ENCODE data around the gene FOXD3. TPM values are rescaled to one million over a fixed set of nuclear protein-coding genes. Genes with fewer than 3 reads are reported as not detected.
A peak's percentile ranks its signal among the peaks of the same experiment; 100 is the strongest.

FOXD3 gene
- total and polyA plus RNA-seq, 2 experiments from 2014 or later: 13.8 to 49.0 TPM

DNA sequence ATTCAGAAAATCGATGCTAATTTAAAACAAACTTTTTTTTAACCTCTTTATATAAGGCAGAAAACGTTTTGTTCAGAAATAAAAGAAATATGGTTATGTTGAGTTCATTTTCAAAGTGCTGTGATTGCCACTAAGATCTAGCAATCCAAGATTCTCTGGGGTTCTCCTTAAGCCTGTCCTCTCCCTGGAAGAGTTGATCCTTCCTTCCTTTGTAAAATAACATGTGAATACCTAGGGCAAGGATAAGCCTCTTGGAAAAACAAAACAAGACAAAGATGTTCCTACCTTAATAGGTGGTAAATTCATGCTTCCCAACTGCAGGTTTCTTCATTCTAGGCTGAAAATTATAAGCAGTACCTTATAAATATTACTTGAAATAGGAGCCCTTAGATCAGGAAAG is 18.0 kb upstream of the FOXD3 start:
- Histone ChIP-seq H3F3A (replicated peaks; ENCODE audit: low read depth) (peaks cover 7% of the 10 kb centered on the region), H3K79me2 (replicated peaks; ENCODE audit: insufficient read depth) (no peaks in the 10 kb centered on the region), H4K20me1 (replicated peaks; ENCODE audit: insufficient read depth) (no peaks in the 10 kb centered on the region), H3K27me3 (ENCODE audit: insufficient read depth) (no peaks in the 10 kb centered on the region), H3K27ac (ENCODE audit: low read depth) (peak overlapping the region; percentile 96), H3K36me3 (ENCODE audit: insufficient read depth) (no peaks in the 10 kb centered on the region), H3K4me3 (peak overlapping the region; percentile 35), H3K4me2 (peak overlapping the region; percentile 68), H2AFZ (no peak overlapping the region), H3K4me1 (ENCODE audit: insufficient read depth) (peaks cover 25% of the 10 kb centered on the region), H3K9me2 (ENCODE audit: insufficient read depth) (no peaks in the 10 kb centered on the region; the same call in 1 of the 2 replicates)
- H3K4me1 Mint-ChIP-seq: peaks cover 36% of the 10 kb centered on the region
- peaks cover 11% of the 10 kb centered on the region for H3K9me3 Mint-ChIP-seq
- H3K27ac Mint-ChIP-seq: peak overlapping the region; percentile 91
- TF ChIP-seq POLR2AphosphoS5 (IDR thresholded peaks at IDR 0.05; ENCODE audit: low read depth): no peak
- no peak for TF ChIP-seq EZH2 (IDR thresholded peaks at IDR 0.05; ENCODE audit: low read depth, unreplicated experiment)
- no peak for TF ChIP-seq EZH2phosphoT487 (IDR thresholded peaks at IDR 0.05; ENCODE audit: unreplicated experiment)
- no peak for TF ChIP-seq JUNB (IDR thresholded peaks at IDR 0.05; ENCODE audit: unreplicated experiment)
- no peak for TF ChIP-seq ZNF114 (CRISPR knock-in tag; IDR thresholded peaks at IDR 0.05)
- TF ChIP-seq, protein P1, sequence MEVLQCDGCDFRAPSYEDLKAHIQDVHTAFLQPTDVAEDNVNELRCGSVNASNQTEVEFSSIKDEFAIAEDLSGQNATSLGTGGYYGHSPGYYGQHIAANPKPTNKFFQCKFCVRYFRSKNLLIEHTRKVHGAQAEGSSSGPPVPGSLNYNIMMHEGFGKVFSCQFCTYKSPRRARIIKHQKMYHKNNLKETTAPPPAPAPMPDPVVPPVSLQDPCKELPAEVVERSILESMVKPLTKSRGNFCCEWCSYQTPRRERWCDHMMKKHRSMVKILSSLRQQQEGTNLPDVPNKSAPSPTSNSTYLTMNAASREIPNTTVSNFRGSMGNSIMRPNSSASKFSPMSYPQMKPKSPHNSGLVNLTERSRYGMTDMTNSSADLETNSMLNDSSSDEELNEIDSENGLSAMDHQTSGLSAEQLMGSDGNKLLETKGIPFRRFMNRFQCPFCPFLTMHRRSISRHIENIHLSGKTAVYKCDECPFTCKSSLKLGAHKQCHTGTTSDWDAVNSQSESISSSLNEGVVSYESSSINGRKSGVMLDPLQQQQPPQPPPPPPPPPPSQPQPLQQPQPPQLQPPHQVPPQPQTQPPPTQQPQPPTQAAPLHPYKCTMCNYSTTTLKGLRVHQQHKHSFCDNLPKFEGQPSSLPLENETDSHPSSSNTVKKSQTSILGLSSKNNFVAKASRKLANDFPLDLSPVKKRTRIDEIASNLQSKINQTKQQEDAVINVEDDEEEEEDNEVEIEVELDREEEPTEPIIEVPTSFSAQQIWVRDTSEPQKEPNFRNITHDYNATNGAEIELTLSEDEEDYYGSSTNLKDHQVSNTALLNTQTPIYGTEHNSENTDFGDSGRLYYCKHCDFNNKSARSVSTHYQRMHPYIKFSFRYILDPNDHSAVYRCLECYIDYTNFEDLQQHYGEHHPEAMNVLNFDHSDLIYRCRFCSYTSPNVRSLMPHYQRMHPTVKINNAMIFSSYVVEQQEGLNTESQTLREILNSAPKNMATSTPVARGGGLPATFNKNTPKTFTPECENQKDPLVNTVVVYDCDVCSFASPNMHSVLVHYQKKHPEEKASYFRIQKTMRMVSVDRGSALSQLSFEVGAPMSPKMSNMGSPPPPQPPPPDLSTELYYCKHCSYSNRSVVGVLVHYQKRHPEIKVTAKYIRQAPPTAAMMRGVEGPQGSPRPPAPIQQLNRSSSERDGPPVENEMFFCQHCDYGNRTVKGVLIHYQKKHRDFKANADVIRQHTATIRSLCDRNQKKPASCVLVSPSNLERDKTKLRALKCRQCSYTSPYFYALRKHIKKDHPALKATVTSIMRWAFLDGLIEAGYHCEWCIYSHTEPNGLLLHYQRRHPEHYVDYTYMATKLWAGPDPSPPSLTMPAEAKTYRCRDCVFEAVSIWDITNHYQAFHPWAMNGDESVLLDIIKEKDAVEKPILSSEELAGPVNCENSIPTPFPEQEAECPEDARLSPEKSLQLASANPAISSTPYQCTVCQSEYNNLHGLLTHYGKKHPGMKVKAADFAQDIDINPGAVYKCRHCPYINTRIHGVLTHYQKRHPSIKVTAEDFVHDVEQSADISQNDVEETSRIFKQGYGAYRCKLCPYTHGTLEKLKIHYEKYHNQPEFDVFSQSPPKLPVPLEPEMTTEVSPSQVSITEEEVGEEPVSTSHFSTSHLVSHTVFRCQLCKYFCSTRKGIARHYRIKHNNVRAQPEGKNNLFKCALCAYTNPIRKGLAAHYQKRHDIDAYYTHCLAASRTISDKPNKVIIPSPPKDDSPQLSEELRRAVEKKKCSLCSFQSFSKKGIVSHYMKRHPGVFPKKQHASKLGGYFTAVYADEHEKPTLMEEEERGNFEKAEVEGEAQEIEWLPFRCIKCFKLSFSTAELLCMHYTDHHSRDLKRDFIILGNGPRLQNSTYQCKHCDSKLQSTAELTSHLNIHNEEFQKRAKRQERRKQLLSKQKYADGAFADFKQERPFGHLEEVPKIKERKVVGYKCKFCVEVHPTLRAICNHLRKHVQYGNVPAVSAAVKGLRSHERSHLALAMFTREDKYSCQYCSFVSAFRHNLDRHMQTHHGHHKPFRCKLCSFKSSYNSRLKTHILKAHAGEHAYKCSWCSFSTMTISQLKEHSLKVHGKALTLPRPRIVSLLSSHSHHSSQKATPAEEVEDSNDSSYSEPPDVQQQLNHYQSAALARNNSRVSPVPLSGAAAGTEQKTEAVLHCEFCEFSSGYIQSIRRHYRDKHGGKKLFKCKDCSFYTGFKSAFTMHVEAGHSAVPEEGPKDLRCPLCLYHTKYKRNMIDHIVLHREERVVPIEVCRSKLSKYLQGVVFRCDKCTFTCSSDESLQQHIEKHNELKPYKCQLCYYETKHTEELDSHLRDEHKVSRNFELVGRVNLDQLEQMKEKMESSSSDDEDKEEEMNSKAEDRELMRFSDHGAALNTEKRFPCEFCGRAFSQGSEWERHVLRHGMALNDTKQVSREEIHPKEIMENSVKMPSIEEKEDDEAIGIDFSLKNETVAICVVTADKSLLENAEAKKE (CRISPR knock-in tag; IDR thresholded peaks at IDR 0.05): no peak
- TF ChIP-seq, protein P2, sequence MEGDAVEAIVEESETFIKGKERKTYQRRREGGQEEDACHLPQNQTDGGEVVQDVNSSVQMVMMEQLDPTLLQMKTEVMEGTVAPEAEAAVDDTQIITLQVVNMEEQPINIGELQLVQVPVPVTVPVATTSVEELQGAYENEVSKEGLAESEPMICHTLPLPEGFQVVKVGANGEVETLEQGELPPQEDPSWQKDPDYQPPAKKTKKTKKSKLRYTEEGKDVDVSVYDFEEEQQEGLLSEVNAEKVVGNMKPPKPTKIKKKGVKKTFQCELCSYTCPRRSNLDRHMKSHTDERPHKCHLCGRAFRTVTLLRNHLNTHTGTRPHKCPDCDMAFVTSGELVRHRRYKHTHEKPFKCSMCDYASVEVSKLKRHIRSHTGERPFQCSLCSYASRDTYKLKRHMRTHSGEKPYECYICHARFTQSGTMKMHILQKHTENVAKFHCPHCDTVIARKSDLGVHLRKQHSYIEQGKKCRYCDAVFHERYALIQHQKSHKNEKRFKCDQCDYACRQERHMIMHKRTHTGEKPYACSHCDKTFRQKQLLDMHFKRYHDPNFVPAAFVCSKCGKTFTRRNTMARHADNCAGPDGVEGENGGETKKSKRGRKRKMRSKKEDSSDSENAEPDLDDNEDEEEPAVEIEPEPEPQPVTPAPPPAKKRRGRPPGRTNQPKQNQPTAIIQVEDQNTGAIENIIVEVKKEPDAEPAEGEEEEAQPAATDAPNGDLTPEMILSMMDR (conservative IDR thresholded peaks at IDR 0.05; ENCODE audit: low read depth in 2 of 2): no peak
- no peak for TF ChIP-seq NANOG (IDR thresholded peaks at IDR 0.05; ENCODE audit: borderline replicate concordance)
- TF ChIP-seq, protein P3, sequence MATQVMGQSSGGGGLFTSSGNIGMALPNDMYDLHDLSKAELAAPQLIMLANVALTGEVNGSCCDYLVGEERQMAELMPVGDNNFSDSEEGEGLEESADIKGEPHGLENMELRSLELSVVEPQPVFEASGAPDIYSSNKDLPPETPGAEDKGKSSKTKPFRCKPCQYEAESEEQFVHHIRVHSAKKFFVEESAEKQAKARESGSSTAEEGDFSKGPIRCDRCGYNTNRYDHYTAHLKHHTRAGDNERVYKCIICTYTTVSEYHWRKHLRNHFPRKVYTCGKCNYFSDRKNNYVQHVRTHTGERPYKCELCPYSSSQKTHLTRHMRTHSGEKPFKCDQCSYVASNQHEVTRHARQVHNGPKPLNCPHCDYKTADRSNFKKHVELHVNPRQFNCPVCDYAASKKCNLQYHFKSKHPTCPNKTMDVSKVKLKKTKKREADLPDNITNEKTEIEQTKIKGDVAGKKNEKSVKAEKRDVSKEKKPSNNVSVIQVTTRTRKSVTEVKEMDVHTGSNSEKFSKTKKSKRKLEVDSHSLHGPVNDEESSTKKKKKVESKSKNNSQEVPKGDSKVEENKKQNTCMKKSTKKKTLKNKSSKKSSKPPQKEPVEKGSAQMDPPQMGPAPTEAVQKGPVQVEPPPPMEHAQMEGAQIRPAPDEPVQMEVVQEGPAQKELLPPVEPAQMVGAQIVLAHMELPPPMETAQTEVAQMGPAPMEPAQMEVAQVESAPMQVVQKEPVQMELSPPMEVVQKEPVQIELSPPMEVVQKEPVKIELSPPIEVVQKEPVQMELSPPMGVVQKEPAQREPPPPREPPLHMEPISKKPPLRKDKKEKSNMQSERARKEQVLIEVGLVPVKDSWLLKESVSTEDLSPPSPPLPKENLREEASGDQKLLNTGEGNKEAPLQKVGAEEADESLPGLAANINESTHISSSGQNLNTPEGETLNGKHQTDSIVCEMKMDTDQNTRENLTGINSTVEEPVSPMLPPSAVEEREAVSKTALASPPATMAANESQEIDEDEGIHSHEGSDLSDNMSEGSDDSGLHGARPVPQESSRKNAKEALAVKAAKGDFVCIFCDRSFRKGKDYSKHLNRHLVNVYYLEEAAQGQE (IDR thresholded peaks at IDR 0.05; ENCODE audit: unreplicated experiment): no peak
- no peak for TF ChIP-seq CREB1 (CRISPR knock-in tag; IDR thresholded peaks at IDR 0.05; ENCODE audit: low read depth)
- TF ChIP-seq STAT1 (IDR thresholded peaks at IDR 0.05; ENCODE audit: unreplicated experiment): no peak
- peaks cover 17% of the 10 kb centered on the region for H3K36me3 Mint-ChIP-seq (ENCODE audit: low read depth)
- ATAC-seq (peak; percentile 63), DNase-seq (ENCODE audit: low spot score) (peak; percentile 36)
- peaks cover 6% of the 10 kb centered on the region for H3K27me3 Mint-ChIP-seq (ENCODE audit: insufficient read depth, low read depth, poor library complexity)
- H3K4me3 Mint-ChIP-seq: peak overlapping the region; percentile 55; the same call in 1 of the 3 replicates
